ENCODE results near the gene CMBL. TPM values are rescaled to one million over a fixed set of nuclear protein-coding genes. Genes with fewer than 3 reads are reported as not detected.

The CMBL gene
- total and polyA plus RNA-seq, 2 of the 13 experiments (the other 11 are each of a cell fraction or from before 2014, with no cell fraction given) = 11.5 to 17.0 TPM

- TF ChIP-seq, protein P1, sequence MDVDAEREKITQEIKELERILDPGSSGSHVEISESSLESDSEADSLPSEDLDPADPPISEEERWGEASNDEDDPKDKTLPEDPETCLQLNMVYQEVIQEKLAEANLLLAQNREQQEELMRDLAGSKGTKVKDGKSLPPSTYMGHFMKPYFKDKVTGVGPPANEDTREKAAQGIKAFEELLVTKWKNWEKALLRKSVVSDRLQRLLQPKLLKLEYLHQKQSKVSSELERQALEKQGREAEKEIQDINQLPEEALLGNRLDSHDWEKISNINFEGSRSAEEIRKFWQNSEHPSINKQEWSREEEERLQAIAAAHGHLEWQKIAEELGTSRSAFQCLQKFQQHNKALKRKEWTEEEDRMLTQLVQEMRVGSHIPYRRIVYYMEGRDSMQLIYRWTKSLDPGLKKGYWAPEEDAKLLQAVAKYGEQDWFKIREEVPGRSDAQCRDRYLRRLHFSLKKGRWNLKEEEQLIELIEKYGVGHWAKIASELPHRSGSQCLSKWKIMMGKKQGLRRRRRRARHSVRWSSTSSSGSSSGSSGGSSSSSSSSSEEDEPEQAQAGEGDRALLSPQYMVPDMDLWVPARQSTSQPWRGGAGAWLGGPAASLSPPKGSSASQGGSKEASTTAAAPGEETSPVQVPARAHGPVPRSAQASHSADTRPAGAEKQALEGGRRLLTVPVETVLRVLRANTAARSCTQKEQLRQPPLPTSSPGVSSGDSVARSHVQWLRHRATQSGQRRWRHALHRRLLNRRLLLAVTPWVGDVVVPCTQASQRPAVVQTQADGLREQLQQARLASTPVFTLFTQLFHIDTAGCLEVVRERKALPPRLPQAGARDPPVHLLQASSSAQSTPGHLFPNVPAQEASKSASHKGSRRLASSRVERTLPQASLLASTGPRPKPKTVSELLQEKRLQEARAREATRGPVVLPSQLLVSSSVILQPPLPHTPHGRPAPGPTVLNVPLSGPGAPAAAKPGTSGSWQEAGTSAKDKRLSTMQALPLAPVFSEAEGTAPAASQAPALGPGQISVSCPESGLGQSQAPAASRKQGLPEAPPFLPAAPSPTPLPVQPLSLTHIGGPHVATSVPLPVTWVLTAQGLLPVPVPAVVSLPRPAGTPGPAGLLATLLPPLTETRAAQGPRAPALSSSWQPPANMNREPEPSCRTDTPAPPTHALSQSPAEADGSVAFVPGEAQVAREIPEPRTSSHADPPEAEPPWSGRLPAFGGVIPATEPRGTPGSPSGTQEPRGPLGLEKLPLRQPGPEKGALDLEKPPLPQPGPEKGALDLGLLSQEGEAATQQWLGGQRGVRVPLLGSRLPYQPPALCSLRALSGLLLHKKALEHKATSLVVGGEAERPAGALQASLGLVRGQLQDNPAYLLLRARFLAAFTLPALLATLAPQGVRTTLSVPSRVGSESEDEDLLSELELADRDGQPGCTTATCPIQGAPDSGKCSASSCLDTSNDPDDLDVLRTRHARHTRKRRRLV (CRISPR knock-in tag; IDR thresholded peaks at IDR 0.05) = no peak
- TF ChIP-seq MATR3 (CRISPR knock-in tag; IDR thresholded peaks at IDR 0.05) = no peak
- no peak for TF ChIP-seq HNRNPL (IDR thresholded peaks at IDR 0.05; ENCODE audit: low read depth, low read length)
- no peak for TF ChIP-seq SOX6 (IDR thresholded peaks at IDR 0.05)
- TF ChIP-seq SOX6 (CRISPR knock-in tag; IDR thresholded peaks at IDR 0.05) = peak; percentile 21; the same call in 1 of the 2 replicates
- TF ChIP-seq MYC (CRISPR knock-in tag; IDR thresholded peaks at IDR 0.05; ENCODE audit: borderline replicate concordance) = peak; percentile 99
- no peak for TF ChIP-seq ADNP (CRISPR knock-in tag; IDR thresholded peaks at IDR 0.05)
- no peak for TF ChIP-seq SCMH1 (CRISPR knock-in tag; IDR thresholded peaks at IDR 0.05; ENCODE audit: borderline replicate concordance)
- no peak; the same call in 1 of the 2 replicates for TF ChIP-seq CCDC6 (CRISPR knock-in tag; IDR thresholded peaks at IDR 0.05)
- no peak for TF ChIP-seq ZNF496 (CRISPR knock-in tag; IDR thresholded peaks at IDR 0.05; ENCODE audit: insufficient replicate concordance)
- 0 out of 2 replicates have a peak, but pooled peaks have one; percentile 40 for TF ChIP-seq ZNF136 (CRISPR knock-in tag; IDR thresholded peaks at IDR 0.05; ENCODE audit: low read depth)
- TF ChIP-seq THAP7 (CRISPR knock-in tag; IDR thresholded peaks at IDR 0.05) = no peak
- no peak for TF ChIP-seq SP5 (CRISPR knock-in tag; IDR thresholded peaks at IDR 0.05; ENCODE audit: borderline replicate concordance, low read depth)
- no peak for TF ChIP-seq SETDB1 (CRISPR knock-in tag; IDR thresholded peaks at IDR 0.05; ENCODE audit: borderline replicate concordance)
- no peak for TF ChIP-seq ZNF646 (CRISPR knock-in tag; IDR thresholded peaks at IDR 0.05)
- TF ChIP-seq ZNF274 (CRISPR knock-in tag; IDR thresholded peaks at IDR 0.05) = peak; percentile 68; the same call in 1 of the 2 replicates
- TF ChIP-seq PAX8 (CRISPR knock-in tag; IDR thresholded peaks at IDR 0.05; ENCODE audit: borderline replicate concordance) = no peak
Measured at GRCh38 chr5:10249948-10250805, 57.5 kb downstream of the CMBL start, which contains the start of gene CCT5 (continued).

Measured in HepG2 (cell line).